Activated T-cell treated with anti-CD3 and anti-CD28 coated beads for 4 hours (primary cell): Measurements from ENCODE around the gene PRKG1.
"Not testable (repeated sequence)": the region's sequence is repeated elsewhere in the genome, so short reads cannot be mapped to it uniquely, and the experiment has no call there.

Experiments used
- DNase-seq: peaks from one replicate; pipeline ENCODE4 v3.0.0-alpha.2; 2020

PRKG1 gene

DNA sequence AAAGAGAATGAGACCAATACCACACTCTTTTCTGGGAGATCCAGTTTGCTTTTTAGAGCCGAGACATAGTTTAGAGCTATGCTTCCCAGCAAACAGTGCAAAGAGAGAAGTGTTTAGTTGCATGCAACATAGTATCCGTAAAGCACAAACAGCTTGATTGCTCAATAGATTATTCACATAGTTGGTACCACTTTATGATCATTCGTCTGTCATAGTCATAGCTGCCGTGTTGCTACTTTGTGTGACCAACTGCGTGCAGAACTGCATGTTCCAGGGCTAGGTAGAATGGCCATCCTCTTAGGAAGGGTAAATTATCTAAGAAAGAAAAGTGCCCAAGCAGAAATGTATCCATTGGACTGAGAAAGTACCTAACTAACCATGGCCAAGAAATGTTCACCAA is 1036.3 kb downstream of the PRKG1 start:
- no peak for DNase-seq

GRCh38 chr10:52111101-52111891 is 1037.0 kb downstream of the PRKG1 start:
- DNase-seq: no peak

DNA sequence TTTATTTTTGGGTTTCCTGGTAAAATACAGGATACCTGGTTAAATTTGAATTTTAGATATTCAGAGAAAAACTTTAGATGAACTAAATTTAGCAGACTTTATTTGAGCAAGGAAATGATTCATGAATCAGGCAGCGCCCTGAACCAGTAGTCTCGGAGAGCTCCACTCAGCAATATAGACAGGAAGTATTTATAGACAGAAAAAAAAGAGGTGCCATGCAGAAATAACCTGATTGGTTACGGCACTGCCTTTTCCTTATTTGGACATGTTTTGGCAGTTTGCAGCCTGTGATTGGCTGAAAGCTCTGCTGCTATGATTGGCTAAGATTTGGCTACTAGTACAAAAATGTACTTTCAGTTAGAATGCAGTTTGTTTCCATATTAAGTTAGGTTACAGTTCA is 1041.5 kb downstream of the PRKG1 start:
- DNase-seq: no peak

GRCh38 chr10:52119507-52119906 is 1045.2 kb downstream of the PRKG1 start:
- no peak for DNase-seq

DNA sequence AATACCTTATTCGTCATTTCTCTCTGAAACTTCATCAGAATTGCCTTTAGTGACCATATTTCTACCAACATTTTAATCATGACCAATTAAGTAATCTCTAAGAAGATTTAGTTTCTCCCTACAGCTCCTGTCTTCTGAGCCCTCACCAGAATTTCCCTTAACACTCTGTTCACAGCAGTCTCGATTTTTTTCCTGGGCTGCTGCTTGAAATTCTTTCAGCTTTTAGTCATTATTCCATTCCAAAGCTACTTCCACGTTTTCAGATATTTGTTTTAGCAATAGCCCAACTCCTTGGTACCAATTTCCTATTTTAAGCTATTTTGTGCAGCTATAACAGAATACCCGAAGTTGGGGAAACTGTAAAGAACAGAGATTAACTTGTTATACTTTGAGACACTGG is 1047.4 kb downstream of the PRKG1 start:
- no peak for DNase-seq

DNA sequence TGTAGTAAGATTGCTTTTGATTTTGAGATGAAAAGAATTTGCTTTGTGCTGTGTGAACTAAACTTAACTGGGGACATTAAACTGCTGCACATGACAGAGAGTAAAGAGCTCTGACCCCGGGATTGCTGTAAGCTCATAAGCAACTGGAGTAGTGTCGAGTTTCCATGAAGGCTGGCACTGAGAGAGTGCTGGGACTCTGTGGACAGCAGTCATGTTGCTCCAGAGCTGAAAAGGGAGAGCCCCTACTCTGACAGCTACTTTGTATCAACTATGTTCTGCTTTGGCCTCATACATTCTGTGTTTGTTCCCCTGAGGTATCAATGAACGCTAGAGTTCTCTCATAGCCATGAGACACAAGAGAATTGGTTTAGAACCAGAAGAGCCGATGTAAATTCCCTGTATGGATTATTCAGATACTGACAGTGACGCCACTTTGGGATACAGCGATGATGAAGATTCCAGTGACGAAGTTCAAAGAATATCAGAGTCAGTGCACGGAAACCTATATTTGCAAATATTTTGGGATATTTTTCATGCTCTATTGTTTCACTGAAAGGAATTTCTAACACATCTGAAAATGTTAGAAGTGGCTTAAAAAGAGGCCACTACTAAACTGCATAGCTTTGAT is 1053.9 kb downstream of the PRKG1 start:
- DNase-seq: no peak

- DNase-seq: no peak
Observed at GRCh38 chr10:52129410-52130178, 1055.3 kb downstream of the PRKG1 start.

- no peak for DNase-seq
Observed at GRCh38 chr10:52135101-52135500, 1060.8 kb downstream of the PRKG1 start.

DNA sequence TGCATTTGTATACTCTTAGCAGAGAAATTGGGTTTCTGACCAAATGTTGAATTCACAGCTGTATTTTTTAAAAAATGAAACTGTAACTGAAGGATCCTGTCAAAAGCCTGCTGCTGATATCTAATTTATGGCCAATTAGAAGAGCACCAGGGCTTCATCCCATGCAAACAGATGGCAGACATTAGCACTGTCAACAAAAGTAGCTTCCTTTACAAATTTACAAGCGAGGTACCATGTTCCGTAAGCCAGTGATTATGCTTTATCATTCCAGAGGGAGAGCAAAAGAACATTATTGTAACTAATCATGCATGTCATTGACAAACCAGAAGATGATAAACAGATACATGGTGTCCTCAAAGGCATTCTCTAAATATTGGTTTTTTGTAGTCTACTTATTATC is 1062.6 kb downstream of the PRKG1 start:
- DNase-seq: no peak

DNA sequence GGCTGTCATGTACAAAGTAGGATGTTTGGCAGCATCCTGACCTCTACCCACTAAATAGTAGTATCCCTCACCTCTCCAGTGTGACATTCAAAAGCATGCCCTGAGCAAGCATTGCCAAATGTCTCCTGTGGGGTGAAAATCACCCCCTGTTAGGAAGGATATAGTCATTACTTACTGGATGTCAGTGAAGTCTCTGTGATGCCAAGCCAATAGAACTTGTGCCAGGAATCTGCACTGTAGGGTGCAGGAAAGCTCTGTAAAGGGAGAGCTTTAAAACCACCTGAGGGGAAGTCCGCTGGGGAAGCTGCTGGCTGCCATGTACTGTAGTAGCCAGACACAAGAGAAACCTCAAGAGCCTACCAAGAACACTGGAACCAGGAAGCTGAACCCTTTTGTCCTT is 1069.1 kb downstream of the PRKG1 start:
- no peak for DNase-seq

- no peak for DNase-seq
Observed at GRCh38 chr10:52145636-52146035, 1071.3 kb downstream of the PRKG1 start.

GRCh38 chr10:52146766-52147165 is 1072.5 kb downstream of the PRKG1 start:
- no peak for DNase-seq

DNA sequence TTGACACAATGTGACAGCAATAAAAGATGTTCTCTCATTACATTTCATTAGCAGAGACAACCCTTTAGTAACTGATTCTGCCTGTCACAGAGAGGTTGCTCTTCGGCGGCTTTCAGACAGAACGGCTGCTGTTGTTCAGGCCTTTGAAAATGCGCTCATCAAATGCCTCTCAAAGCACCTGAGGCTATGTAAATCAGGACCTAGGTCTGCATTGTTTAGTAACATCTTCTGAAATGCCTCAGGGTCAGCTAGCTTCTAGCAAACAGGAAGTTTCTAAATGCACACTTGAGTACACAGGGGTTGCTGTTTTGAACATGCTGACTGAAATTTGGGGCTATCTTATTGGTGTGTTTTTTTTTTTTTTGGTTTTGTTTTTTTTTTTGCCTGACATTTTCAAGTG is 1096.5 kb downstream of the PRKG1 start:
- no peak for DNase-seq

GRCh38 chr10:52172581-52172980 is 1098.3 kb downstream of the PRKG1 start:
- no peak for DNase-seq

DNA sequence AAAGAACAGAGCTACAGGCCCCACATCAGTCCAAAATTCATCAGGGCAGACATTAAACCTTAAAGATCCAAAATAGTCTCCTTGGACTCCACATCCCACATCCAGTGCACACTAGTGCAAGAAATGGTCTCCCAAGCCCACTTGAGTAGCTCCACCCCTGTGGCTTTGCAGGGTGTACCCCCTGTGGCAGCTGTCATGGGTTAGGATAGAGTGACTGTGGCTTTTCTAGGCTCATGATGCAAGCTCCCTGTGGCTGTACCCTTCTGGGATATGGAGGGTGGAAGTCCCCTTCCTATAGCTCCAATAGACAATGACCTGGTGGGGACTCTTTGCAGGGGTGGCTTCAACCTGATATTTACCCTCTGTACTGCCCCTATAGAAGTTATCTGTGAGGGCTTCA is 1111.0 kb downstream of the PRKG1 start:
- DNase-seq: no peak

DNA sequence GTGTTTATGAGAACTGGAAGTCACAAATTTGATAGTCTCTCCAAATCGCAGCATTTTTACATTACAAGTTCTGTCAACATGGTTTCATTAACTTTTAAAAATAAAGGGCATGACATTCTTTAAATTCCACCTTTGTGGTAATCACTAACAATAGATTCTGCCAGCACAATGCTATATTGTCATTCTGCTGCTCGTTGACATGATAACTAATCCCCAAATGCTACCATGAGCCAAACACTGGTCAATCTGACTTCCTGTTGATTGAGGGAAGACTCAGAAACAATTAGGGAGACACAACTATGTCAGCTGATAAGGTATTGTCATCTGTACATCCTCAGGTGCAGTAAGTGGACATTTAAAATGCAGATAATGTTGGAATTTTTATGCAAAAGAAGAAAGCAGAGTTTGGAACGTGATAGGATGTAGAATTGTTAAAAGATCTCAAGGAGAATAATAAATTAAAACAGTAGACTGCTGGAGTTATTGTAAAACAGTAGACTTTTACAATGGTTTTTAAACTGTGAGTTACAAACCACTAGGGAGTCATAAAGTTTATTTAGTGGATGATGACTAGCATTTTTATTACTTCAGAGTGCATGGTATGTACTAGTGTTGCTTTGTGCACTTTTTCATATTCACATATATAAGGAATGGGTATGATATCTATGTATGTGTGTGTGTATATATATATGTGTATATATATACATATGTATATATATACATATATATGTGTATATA is 1113.4 kb downstream of the PRKG1 start:
- no peak for DNase-seq

- DNase-seq: no peak
Observed at GRCh38 chr10:52191049-52191448, 1116.8 kb downstream of the PRKG1 start.

GRCh38 chr10:52194191-52194590 is 1119.9 kb downstream of the PRKG1 start:
- no peak for DNase-seq

DNA sequence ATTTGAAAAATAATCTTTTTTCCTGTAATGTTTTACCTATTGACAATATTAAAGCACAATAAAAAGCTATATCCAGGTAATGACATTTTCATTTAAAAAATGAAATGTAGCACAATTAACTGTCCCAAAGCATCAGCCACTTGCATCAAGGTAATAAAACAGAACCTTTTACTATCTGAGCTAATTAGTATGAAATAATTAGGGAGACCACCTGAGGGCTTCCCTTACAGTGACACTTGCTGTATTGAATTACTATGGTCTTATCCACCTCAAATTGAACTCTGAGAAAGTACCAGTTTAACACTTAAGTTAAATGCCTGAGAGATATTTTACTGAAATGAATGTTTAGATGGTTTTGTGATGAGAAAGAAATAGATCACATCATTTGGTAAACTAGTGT is 1120.4 kb downstream of the PRKG1 start:
- DNase-seq: no peak

GRCh38 chr10:52197098-52197497 is 1122.8 kb downstream of the PRKG1 start:
- no peak for DNase-seq

DNA sequence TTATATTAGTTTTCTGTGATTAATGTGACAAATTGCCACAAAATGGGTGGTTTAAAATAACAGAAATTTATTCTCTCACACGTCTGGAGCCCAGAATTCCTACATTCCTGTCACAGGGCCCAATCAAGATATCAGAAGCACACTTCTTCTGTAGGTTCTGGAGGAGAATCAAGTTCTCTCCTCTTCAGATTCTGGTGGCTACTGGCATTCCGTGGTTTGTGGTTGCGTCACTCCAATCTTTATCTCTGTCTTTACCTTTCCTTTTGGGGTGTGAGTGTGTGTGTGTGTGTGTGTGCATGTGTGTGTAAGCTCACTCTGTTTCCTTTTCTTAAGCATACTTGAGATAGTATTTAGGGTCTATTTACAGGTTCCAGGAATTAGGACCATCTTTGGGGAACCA is 1124.3 kb downstream of the PRKG1 start:
- DNase-seq: no peak

DNA sequence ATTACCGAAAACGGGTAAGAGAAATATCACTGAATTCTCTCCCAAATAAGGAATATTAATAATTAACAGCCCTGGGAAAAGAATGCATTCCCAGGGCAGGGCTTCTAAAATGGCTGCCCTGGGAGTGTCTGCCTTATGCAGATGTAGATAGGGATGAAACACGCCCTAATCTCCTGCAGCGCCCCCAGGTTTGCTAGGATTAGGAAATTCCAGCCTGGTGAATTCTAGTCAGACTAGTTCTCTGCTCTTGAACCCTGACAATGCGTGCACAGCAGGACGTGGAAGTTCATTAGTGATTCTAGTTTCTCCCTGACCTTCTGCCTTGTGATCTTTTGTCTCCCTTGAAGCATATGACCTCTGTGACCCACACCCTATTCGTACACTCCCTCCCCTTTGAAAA is 1130.6 kb downstream of the PRKG1 start:
- not testable (repeated sequence) for DNase-seq

- no peak for DNase-seq
Observed at GRCh38 chr10:52208365-52208764, 1134.1 kb downstream of the PRKG1 start.
